ENCODE data around the gene VSNL1.
A peak's percentile ranks its signal among the peaks of the same experiment; 100 is the strongest.
"Not testable (repeated sequence)": the region's sequence is repeated elsewhere in the genome, so short reads cannot be mapped to it uniquely, and the experiment has no call there.

The VSNL1 gene

DNA sequence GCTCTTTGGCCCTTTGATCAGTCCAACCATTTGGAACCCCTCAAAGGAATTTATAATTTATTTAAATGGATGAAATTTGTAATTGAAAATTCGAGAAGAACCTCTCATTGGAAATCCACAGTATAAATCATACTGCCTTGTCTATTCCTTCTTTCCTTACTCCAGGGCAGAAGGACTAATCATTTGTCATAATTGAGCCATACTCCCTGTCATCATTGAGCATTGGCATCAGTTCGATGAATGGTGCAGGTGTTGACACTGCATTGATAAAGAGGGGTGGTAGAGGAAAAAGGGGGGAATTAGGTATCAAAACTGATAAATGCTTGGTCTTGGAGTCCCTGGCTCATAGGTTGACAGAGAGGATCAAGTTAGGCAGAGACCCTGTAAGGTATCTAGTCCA lies 2.0 kb downstream of the VSNL1 start:
- no peak for DNase-seq

DNA sequence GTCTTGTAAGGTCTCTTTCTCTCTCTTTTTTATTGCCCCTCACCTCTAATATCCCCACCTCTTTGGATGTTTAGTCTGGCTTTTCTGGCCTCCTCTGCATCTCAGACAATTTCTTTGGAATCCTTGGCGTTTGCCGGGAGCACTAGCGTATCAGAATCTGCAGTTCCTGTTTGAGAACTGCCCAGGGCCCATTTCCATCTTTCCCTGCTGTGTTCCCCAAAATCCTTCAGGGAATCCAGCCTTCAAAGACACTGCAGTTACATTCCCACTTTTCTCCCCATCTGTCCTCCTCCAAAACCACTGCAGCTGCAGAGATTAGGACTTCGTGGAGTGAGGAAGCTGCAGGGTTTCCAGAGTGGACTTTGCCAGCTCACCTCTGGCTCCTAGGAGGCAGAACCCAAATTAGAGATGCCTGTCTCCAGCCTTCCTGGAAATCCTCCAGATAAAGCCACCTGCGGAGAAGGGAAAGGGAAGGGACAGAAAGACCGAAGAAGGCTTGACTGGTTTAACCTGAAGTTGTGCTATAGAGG lies 2.7 kb downstream of the VSNL1 start:
- DNase-seq, result no peak

DNA sequence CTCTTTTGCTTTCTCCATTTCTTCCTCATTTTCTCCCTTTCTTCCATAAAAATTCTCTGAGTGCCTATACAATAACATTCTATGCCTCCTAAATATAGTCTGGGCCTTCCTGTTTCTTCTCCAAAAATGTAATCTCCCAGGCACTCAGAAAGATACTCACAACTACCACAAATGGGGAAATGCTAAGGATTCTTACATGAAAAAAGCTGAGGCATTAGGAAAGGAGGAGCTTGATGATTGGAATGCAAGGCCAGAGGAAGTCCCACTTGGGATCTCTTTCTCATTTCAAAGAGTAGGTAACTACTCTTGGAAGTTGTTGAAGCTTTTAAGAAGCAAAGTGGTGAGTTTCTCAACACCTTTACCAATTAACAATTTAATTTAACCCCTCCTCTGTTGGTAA lies 3.4 kb downstream of the VSNL1 start:
- DNase-seq, result peak; percentile 73

DNA sequence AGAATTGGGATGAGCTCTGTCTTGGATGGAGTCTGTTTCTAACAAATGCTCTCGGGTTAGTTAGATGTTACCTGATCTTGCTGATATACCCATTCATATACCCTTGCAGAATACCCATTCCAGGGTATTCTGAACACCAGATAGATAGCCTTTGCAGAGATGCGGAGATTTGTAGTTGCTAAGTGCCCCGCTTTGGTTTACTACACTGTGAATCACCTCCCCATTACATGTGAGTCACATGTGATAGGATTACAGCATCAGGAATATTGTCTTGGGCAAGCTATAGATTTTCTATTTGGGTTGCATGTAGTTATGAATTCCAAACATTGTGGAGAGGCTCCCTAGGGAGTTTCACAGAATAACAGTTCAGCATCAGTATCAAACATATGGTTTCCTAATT lies 3.8 kb downstream of the VSNL1 start:
- DNase-seq, result peak; percentile 90

DNA sequence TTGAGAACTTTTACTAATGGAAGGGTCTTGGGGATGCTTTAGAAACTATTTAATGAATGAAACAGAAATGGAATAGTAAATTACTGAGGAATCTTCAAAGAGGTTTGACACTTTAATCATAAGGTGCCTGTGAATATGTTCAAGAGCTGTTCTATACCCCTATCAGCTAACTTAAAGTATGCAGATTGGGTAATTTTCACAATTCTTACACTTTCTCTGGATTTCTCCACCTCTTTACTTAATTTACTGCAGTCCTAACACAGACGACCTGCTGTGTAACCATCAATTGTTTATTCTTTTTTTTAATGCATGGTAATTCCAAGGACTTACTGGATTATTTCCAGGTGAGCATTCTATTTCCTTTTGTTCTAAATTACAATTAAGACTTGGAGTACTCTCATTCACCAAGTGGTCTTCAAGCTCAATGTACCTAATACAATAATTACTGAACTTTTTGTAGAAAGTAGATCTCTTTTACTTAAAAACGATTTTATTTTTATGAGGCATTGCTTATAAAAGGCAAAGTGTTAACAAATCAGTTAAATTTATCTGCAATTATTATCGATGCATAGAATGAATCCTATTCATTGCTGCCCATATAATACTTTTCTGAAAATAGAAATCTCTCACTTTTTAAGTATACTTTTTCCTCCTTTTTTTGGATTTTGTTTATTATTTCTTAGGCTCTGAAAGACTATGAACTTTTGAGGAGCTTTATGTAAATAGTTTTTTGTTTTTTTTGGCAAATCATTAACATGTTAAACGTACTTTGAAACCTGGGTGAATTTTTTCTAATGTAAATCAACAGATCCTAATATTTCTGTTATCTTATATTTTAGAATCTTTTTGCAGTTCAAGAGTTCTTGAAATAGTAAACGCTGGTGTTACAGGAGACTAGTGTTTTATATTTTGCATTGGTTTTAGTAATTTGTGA lies 5.5 kb downstream of the VSNL1 start:
- no peak for DNase-seq

DNA sequence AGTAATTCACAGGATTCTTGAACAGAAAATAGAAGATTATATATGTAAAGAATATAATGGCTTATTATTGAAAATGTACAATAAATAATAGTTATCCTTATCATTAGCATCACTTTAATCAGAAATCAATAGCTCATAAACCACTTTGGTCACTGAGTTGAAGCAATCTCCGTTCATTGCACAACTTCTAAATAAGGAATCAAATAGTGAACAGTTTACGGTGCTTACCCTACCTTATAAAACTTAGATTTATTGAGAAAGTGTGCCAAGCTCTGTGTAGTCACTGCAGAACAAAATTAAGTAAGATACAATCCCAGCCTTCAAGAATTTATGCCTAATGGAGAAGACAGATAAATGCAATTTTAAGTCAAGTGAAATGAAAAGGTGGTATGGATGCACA lies 6.7 kb downstream of the VSNL1 start:
- no peak for DNase-seq

DNA sequence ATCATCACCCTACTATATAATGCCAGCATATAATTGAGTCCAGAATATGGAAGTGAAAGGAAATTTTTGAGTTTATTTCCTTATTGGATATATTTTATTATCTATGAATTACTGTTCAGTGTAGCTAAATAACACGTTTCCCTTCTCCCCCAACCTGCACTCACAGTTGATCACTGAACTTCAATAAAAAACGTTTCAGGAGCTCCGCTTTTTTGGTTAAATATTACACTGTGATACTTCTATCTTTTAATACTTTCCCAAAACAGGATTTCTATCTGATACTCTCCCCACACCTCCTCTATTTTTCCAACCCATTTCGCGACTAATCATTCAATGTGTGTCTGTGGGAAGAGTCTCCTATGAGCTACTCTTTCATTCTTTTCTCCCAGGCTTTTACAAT lies 7.2 kb downstream of the VSNL1 start:
- no peak for DNase-seq

DNA sequence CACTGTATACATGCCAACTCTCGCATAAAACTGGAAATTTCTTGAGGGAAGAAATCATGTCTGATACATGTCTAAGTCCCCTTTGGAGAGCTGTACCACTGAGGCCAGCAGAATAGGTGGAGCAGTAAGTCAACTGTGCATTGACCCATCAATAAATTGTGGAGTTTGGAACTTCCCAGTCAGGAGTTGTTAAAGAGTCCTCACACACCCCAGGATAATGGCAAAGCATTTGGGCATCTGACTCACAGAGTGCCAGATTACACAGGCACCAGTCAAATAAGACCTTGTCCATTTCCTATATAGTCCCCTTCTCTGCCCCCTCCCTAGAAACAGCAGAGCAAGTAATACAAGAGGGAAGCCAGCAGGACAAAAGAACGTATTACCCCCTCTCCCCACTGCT lies 10.4 kb downstream of the VSNL1 start:
- DNase-seq, result no peak

DNA sequence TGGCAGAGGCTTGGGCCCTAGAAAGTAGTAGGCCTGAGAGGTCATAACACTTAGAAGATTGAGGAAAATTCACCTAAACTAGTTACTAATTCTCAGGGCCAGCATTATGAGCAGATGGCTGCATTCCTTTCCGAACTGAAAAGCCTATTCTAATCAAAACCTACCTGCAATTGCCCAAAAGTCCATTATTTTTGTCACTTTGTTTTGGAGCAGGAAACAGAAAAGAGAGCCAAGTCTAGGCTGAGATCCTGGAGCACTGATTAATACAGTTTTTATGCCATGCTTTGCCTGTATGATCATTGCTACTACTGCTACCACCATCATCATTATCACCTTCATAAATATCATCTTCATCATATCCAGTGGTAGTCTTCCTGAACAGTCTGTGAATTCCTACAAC lies 14.7 kb downstream of the VSNL1 start:
- no peak for DNase-seq

DNA sequence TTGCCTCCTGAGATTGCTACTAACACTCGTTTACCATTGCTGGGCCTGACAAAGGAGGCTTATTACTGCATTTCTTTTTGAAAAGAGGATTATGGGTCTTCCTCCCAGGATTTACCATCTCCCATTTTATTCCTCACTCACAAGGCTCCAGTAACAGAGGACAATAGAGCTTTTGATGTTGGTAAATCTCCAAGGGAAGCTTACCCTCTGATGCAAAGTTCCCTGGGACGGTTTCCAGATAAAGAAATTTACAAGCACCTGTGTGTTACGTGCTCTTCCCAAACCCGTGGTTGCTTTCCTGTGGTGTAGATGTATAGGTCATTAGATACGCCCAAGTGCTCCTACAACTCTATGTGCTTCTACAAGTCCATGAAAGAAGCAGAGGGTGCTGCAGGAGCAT lies 17.1 kb downstream of the VSNL1 start:
- DNase-seq, result no peak

DNA sequence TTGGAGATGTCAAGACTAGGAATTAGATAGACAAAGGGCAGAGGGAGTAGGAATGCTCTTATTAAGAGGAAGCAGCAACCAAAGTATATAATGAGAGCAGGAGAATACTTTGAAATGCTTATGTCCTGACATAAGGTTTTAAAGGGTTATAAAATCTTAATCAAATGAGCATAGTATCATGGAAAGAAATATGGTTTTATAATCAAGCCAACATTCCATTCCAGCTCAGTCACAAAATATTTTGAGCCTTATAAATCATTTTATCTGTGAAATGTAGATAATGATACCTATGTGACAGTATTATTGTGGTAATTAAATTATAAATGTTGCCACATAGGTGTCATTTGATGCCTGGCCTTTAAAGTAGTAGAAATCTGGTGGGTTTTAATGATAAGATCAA lies 17.6 kb downstream of the VSNL1 start:
- DNase-seq, result no peak

DNA sequence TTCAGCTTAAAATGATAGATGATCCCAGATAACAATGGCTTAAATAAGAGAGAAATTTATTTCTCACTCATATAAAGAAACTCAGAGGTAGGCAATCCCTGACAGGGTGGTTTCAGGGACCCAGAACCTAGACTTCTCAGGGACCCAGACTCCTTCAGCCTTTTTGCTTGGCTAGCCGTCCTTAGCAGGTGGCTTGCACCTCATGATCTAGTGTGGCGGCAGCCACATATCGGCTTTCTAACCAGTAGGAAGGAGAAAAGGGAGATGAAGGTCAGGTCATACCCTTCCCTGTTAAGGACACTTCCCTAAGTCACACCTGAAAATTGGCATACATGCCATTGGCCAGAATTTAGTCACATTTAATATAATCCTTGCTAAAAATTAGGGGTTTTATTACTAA lies 18.4 kb downstream of the VSNL1 start:
- DNase-seq, result no peak

DNA sequence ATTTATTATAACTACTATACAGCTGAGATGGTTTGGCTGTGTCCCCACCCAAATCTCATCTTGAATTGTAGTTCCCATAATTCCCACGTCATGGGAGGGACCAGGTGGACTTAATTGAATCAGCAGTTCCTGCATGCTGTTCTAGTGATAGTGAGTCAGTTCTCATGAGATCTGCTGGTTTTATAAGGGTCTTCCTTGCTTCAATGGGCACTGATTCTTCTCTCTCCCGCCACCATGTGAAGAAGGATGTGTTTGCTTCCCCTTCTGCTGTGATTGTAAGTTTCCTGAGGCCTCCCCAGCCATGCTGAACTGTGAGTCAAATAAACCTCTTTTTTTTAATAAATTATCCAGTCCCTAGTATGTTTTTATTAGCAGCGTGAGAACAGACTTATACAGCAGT lies 25.2 kb downstream of the VSNL1 start:
- not testable (repeated sequence) for DNase-seq

DNA sequence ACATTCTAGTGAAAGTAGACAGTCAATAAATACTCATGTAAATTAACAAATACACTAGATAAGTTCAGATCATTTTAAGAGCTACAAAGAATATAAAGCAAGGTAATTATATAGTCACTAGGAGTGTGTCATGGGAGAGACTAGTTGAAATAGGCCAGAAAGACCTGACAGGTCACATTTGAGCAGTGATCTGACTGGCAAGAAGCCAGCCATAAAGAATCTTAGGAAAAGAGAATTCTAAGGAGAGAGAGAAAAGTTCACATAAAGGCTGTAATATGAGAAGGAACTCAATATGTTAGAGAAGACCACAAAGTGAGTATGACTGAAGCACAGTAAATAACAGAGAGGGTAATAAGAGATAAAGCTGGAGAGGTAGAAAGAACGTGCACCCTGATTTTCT lies 31.2 kb downstream of the VSNL1 start:
- DNase-seq, result peak; percentile 29

DNA sequence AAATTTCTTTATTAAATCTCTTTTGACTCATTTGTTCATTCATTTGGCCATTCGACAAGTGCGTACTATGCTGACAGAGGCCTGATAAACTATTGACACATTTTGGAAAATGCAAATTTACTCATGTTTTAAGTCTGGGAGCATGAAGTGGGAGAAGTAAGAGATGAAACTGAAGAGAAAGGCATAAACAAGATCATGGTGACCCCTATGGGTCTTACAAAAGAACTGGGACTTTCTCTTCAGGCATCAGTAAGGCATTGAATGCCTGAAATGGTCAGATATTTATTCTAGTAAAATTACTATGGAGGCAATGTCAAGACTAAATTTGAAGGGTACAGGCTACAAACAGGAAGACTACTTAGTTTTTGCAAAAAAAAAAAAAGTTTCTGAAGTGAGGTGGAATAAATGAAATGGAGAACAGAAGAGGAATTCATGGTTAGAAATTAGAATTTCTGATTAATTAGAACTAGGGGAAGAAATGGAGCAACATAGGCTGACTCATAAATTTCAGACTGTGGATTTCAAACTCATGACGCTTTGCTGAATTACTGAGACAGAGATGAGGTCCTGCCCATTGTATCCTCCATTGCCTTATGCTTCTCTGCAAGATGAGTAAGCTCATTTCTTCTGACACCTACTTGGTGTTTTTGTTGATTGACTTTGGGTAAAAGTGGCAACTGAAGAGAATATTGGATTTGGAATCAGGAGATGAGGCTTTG lies 32.7 kb downstream of the VSNL1 start:
- DNase-seq, result peak; percentile 37

DNA sequence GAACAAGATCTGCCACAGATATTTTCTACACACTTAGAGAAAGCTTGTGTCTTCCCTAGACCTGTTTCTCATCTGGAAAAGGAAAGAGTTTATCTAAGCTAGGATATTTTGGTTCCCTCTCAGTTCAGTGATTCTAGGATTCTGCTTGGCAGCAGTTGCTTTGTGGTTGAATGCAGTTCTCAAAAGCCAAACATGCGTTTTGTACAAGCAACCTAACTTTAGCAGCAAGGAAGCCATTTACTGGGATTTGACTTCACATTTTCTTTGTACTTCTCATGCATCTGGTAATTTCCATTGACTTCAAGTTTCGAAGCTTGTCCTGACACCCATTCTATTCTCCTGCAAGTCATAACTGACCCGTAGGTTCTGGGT lies 33.3 kb downstream of the VSNL1 start:
- DNase-seq, result no peak

DNA sequence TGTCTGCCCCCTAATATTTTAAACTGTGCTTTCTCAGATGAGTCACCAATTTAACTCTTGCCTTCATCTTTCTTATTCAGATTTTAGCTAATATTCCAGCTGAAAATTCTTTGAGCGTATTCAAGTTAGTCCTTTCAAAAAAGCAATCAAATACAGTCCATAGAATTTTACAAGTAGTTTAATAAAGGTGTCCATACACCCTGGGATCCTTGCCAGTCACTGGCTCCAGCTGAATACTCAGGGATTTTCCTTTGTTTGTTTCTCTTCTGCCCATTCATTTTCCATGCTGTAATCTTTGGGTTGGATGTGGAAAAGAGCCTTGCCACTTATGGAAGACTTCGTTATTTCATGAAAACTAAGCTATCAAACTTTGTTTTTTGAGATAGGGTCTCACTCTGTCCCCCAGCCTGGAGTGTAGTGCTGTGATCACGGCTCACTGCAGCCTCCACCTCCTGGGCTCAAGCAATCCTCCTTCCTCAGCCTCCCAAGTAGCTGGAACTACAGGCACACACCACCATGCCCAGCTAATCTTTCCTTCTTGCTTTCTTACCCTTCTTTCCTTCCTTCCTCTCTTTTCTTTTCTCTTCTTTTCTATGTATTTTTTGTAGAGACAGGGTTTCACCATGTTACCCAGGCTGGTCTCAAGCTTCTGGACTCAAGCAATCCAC lies 34.0 kb downstream of the VSNL1 start:
- no peak for DNase-seq

DNA sequence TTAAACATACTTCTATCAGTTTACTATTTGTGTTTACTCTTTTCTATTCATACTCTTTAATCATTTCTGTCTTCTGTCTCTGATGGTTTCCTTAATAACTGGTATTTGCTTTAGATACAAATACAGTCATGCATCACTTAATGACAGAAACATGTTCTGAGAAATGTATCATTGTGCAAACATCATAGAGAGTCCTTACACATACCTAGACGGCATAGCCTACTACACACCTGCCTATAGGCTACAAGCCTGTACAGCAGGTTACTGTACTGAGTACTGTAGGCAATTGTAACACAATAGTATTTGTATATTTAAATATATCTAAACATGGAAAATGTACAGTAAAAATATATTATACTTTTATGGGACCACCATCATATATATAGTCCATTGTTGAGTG lies 36.3 kb downstream of the VSNL1 start:
- DNase-seq, result no peak

DNA sequence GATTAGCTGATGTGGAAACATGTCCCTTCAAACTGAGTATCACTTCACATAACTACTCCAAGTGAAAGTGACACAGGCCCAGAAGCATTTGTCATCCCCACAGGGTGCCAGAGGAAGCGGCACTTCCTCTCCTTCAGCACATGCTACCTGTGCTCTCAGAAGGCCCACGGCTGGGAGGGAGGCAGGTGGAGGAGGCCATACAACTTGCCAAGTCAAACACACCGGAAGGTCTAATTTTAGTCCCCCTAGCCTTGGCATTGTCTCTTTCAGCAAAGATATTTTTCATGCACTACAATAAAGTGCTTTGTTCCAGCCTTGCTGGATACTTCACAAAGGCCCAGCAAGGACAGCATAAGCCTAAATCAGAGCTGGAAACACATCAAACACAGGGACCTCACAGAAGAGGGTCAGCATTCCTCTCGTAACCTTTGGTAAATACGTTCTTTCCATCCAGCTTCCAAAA lies 38.0 kb downstream of the VSNL1 start:
- no peak for DNase-seq

DNA sequence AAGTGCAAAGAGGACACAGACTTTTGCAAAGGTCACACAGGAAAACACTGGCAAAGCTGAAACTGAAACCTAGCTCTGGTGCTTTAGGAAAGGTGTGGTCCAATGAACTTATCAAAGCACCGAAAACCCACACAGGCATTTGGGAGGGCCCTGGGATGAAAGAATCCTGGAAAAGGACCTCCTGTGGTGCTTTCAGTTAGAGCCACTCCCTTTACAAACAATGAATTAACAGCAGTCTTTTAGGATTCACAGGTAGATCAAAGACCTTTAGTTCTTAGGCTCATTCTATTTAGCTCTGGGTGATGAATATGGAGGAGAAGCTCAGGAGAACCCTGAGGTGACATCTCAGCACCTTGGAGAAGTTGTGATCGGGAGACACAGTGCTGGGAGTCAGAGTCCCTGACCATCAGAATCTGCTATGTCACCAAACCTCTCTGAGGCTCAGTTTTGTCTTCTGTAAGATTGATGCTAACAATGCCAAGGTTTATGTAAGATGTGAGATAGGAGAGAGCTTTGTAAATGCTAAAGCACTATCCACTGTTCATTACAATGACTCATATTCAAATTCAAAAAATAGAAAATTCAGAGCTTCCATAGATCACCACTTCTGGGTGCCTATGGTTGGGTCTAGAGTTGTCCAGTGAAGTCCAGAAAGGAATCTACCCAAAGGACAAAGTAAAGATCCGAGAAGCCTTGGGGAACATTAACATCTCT lies 39.3 kb downstream of the VSNL1 start:
- no peak for DNase-seq

DNA sequence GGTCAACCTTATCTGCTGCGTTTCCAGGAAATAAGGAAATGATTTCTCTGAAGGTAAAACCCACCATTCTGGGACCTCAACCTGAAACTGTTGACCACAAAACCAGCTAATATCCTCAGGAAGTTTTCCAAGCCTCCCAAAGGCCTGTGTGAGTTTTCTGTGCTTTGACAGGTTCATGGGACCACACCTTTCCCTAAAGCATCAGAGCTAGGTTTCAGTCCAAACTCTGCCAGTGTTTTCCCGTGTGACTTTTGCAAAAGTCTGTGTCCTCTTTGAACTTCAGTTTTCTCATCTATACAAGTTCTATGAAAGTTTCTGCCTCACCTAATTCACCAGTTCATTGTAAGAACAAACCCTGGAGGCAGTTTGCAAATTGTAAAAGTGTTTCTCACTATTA lies 39.8 kb downstream of the VSNL1 start:
- no peak for DNase-seq

DNA sequence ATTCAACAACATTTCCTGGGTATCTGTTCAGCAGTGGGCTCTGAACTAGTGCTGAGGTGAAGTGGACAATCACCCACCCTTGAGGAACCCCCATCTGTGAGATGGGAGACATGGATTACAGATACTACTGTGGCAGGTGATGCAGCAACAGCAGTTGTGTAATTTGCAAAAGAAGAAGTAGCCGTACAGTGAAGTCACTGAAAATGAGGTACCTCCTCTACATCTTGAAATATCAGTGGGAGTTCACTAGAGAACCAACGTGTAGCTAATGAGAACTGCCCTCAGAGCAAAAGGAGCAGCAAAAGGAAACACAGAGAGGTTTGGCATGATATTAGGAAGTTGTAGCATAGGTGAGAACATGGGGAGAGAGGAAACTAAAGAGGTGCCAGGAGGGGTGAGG lies 41.3 kb downstream of the VSNL1 start:
- DNase-seq, result no peak

DNA sequence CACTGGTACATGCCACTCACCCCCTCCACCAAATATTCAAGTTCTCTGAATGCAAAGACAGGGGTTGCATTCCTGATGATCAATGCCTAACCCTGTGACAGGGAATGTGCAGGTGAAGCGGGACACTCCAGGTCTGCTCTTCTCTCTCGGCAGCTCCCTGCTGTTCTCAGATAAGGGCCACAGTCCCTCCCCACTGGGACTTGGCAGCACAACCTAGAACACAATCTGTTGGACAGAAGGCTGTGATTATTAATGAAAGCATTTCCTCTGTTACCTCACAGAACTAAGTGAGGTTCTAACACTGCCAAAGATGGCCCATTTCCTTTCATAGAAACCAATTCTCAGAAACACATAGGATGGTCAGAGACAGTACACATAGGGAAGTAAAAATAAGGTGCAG lies 42.7 kb downstream of the VSNL1 start:
- DNase-seq, result no peak
